Uterus (tissue), 4 donors: ENCODE results near the gene CKM. TPM values are rescaled to one million over a fixed set of nuclear protein-coding genes. Genes with fewer than 3 reads are reported as not detected.

Experiments used
- DNase-seq, 2 donors: peaks; one replicate each; pipeline ENCODE4 v3.0.0-alpha.2; 2019 to 2020
- H3K27ac ChIP-seq, 2 donors: fragments of 200-600 bp; sonication (generic); 1 replicate in 1 of 2; 2 replicates in 1 of 2; pipeline ENCODE4 v1.5.1; 2016 to 2018
- H3K27me3 ChIP-seq, 2 donors: fragments of 200-600 bp; sonication (generic); one replicate each; pipeline ENCODE4 v1.5.1; 2018 to 2019; ENCODE audit warnings: control low read depth in 1 of 2
- H3K36me3 ChIP-seq, 2 donors: fragments of 200-600 bp; sonication (generic); one replicate each; pipeline ENCODE4 v1.5.1; 2019; ENCODE audit warnings: control low read depth in 1 of 2
- H3K4me1 ChIP-seq, 2 donors: fragments of 200-600 bp; sonication (generic); one replicate each; pipeline ENCODE4 v1.5.1; 2018 to 2019; ENCODE audit warnings: control low read depth in 1 of 2
- H3K4me3 ChIP-seq, 2 donors: fragments of 200-600 bp; sonication (generic); 1 replicate in 1 of 2; 2 replicates in 1 of 2; pipeline ENCODE4 v1.5.1; 2018 to 2019; ENCODE audit warnings: mild to moderate bottlenecking in 1 of 2
- H3K9me3 ChIP-seq, 2 donors: fragments of 200-600 bp; sonication (generic); one replicate each; pipeline ENCODE4 v1.5.1; 2019; ENCODE audit warnings: control low read depth in 1 of 2
- CTCF ChIP-seq, 4 experiments: fragments of 200-600 bp in 2 of 4; fragments of 450-650 bp in 2 of 4; sonication (generic) in 2 of 4; IDR thresholded peaks; one replicate each; pipeline ENCODE4 v1.5.1; 2016 to 2019; ENCODE audit warnings: antibody characterized with exemption in 4 of 4, mild to moderate bottlenecking in 2 of 4, moderate library complexity in 1 of 4
- POLR2A ChIP-seq, 2 donors: fragments of 450-650 bp; IDR thresholded peaks; one replicate each; pipeline ENCODE4 v1.6.1; 2016; ENCODE audit warnings: antibody characterized with exemption in 2 of 2, mild to moderate bottlenecking in 1 of 2, moderate library complexity in 1 of 2
- intact Hi-C: fragments of 100-400 bp; cut with DNase I; formaldehyde crosslinking; loops from one replicate; pipeline ENCODE4 v1.15.1; 2023; ENCODE audit warnings: low total_unique reads
- total RNA-seq, 4 donors: library from RNA; depleted of rRNA in 3 of 4; stranded (reverse); fragments of >200 nt in 3 of 4; gene quantifications; one replicate each; pipeline versions ENCODE4 v1.1.0 to v1.2.4, GENCODE V29; 2014 to 2023
- donor health status: DM: yes; HTN: yes; CAD: no.

CKM gene
- total RNA-seq, 4 donors from 2014 or later = 1.1 to 2.5 TPM; not detected in 2

DNA sequence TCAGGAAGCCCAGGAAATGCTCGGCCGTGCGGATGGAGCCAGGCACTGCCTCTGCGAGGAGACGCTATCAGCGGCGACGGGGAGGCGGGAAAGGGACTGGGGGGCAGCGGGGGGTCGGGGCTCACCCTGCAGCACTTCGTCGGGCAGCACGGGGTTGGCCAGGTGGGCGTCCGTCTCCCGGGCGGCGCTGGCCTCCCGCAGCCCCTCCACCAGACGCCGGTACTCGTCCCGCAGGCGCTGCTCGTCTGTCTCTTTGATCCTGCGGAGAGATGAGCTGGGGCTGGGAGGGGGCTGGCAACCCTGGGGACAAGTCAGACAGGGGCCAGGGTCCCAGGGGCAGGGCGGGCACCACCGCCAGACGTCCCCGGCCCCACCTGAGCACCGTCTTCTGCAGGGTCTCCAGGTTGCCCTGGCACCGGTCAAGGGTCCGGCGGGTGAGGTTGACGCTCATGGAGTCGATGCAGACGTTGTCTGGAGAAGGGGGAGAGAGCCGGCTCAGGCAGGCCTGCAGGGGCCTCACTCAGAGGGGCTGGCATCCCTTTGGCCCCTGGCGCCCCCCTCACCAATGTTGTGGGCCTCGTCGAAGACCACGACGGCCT, 41.3 kb upstream of the CKM start:
- Histone ChIP-seq H3K27ac (no peak overlapping the region), H3K4me3 (no peak overlapping the region), H3K4me1 (no peaks in the 10 kb centered on the region), H3K27me3 (no peaks in the 10 kb centered on the region), H3K9me3 (no peaks in the 10 kb centered on the region), H3K36me3 (no peaks in the 10 kb centered on the region)
- no peak for DNase-seq
- intact Hi-C loops = no loop called here
- TF ChIP-seq POLR2A (IDR thresholded peaks at IDR 0.05) (no peak), CTCF (IDR thresholded peaks at IDR 0.05) (no peak)

DNA sequence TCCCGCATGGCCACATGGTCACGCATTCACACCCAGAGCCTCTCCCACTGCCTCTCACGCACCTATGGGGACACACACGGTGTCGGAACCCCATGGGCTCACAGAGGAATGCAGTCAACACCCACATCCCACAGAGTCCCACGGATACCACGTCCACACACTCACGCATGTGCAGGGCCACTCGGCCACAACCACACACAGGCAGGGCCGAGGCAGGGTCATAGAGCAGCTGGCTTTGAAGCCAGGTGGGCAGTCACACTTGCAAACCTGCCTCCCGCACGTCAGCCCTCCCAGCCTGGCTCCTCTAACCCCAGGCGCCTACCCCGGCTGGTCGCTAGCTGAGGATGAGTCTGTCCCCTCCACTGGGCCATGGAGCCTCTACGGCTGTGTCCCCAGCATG, 39.6 kb upstream of the CKM start:
- intact Hi-C loops = no loop called here
- Histone ChIP-seq H3K4me3 (no peak overlapping the region), H3K9me3 (no peaks in the 10 kb centered on the region), H3K27me3 (no peaks in the 10 kb centered on the region), H3K27ac (no peak overlapping the region), H3K36me3 (no peaks in the 10 kb centered on the region), H3K4me1 (no peaks in the 10 kb centered on the region)
- no peak for DNase-seq
- no peak for TF ChIP-seq CTCF (IDR thresholded peaks at IDR 0.05)
- no peak for TF ChIP-seq POLR2A (IDR thresholded peaks at IDR 0.05)

- Histone ChIP-seq H3K9me3 (no peaks in the 10 kb centered on the region), H3K27ac (no peak overlapping the region), H3K36me3 (no peaks in the 10 kb centered on the region), H3K4me1 (no peaks in the 10 kb centered on the region), H3K4me3 (no peak overlapping the region), H3K27me3 (no peaks in the 10 kb centered on the region)
- TF ChIP-seq POLR2A (IDR thresholded peaks at IDR 0.05) = no peak
- no peak for TF ChIP-seq CTCF (IDR thresholded peaks at IDR 0.05)
- intact Hi-C loops = no loop called here
- no peak for DNase-seq
These were observed 38.9 kb upstream of the CKM start for GRCh38 chr19:45361608-45362007.

GRCh38 chr19:45358213-45358792, 35.6 kb upstream of the CKM start:
- H3K36me3 ChIP-seq = no peaks in the 10 kb centered on the region
- no peaks in the 10 kb centered on the region for H3K27me3 ChIP-seq
- H3K27ac ChIP-seq = no peak overlapping the region
- TF ChIP-seq POLR2A (IDR thresholded peaks at IDR 0.05) (no peak), CTCF (IDR thresholded peaks at IDR 0.05) (no peak)
- no peaks in the 10 kb centered on the region for H3K9me3 ChIP-seq
- intact Hi-C loops = no loop called here
- no peak overlapping the region for H3K4me3 ChIP-seq
- no peak for DNase-seq
- H3K4me1 ChIP-seq = no peaks in the 10 kb centered on the region

DNA sequence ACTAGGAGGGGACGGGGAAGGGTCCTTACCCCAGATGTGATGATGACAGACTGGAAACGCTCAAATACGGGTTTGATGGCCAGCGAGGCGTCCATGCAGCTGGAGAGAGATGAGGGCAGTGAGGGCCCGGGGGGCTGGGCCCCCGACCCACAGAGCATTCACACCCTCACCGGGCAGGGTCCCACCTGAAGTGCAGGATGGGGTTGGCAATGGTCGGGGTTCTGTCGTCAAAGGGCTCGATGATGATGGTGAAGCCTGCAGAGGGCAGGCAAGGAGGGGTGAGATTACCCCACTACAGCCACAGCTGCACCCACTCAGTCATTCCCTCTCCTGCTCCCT, 34.7 kb upstream of the CKM start:
- no peak for DNase-seq
- no peaks in the 10 kb centered on the region for H3K27me3 ChIP-seq

More for the DNA sequence above, 34.7 kb upstream of the CKM start:
- intact Hi-C loops = no loop called here
- H3K4me3 ChIP-seq = no peak overlapping the region
- no peak overlapping the region for H3K27ac ChIP-seq
- H3K4me1 ChIP-seq = no peaks in the 10 kb centered on the region
- no peaks in the 10 kb centered on the region for H3K36me3 ChIP-seq
- TF ChIP-seq CTCF (IDR thresholded peaks at IDR 0.05) (no peak), POLR2A (IDR thresholded peaks at IDR 0.05) (no peak)
- H3K9me3 ChIP-seq = no peaks in the 10 kb centered on the region
